Neural cell (in vitro differentiated cells): Measurements from ENCODE around the gene TNS3. TPM values are rescaled to one million over a fixed set of nuclear protein-coding genes. Genes with fewer than 3 reads are reported as not detected.

Source experiments
- H2AFZ ChIP-seq: fragments of 200-600, 300-800 bp; sonication (generic), shearing (Covaris generic); 2 replicates; pipeline ENCODE4 v1.6.0; 2014; ENCODE audit warnings: low read depth, mild to moderate bottlenecking, antibody characterized with exemption, low read length, moderate library complexity
- H3F3A ChIP-seq: fragments of 200-600 bp; shearing (Covaris generic); 2 replicates; pipeline ENCODE4 v1.6.1; 2016; ENCODE audit warnings: mild to moderate bottlenecking, moderate library complexity, mixed read lengths, antibody characterized with exemption, low read length; ENCODE audit not compliant: insufficient read depth, poor library complexity, severe bottlenecking
- H3K27ac ChIP-seq: fragments of 200-600, 300-800 bp; sonication (generic), shearing (Covaris generic); 2 replicates; pipeline ENCODE4 v1.5.1; 2014; ENCODE audit warnings: mild to moderate bottlenecking, low read length, moderate library complexity
- H3K27me3 ChIP-seq: fragments of 300-800, 200-600 bp; sonication (generic), shearing (Covaris generic); 2 replicates; pipeline ENCODE4 v1.6.0; 2014; ENCODE audit warnings: mild to moderate bottlenecking, low read depth, low read length, moderate library complexity; ENCODE audit not compliant: insufficient read depth
- H3K36me3 ChIP-seq: fragments of 300-800, 200-600 bp; sonication (generic), shearing (Covaris generic); 2 replicates; pipeline ENCODE4 v1.5.1; 2014; ENCODE audit warnings: mild to moderate bottlenecking, antibody characterized with exemption, low read length, moderate library complexity; ENCODE audit not compliant: insufficient read depth
- H3K4me2 ChIP-seq: fragments of 300-800, 200-600 bp; sonication (generic), shearing (Covaris generic); 2 replicates; pipeline ENCODE4 v1.6.0; 2014; ENCODE audit warnings: mild to moderate bottlenecking, low read length
- H3K4me3 ChIP-seq: fragments of 300-800, 200-600 bp; sonication (generic), shearing (Covaris generic); 2 replicates; pipeline ENCODE4 v1.5.1; 2014; ENCODE audit warnings: mild to moderate bottlenecking, low read length, moderate library complexity
- H3K79me2 ChIP-seq: fragments of 200-600 bp; shearing (Covaris generic); replicated peaks from 2 replicates; pipeline ENCODE4 v1.6.0; 2014; ENCODE audit warnings: mild to moderate bottlenecking, low read length, moderate library complexity; ENCODE audit not compliant: insufficient read depth
- H3K9ac ChIP-seq: fragments of 300-800, 200-600 bp; sonication (generic), shearing (Covaris generic); 2 replicates; pipeline ENCODE4 v1.6.1; 2016; ENCODE audit warnings: mild to moderate bottlenecking, low read length, mixed read lengths
- H3K9me2 ChIP-seq: fragments of 200-600 bp; shearing (Covaris generic); 2 replicates; pipeline ENCODE4 v1.6.1; 2016; ENCODE audit warnings: mild to moderate bottlenecking, low read length, mixed read lengths; ENCODE audit not compliant: insufficient read depth
- H3K9me3 ChIP-seq: fragments of 200-600, 300-800 bp; sonication (generic), shearing (Covaris generic); 2 replicates; pipeline ENCODE4 v1.6.1; 2016; ENCODE audit warnings: mild to moderate bottlenecking, mixed run types, low read length, moderate library complexity, mixed read lengths
- H4K20me1 ChIP-seq: fragments of 200-600 bp; shearing (Covaris generic); 2 replicates; pipeline ENCODE4 v1.6.1; 2016; ENCODE audit warnings: mild to moderate bottlenecking, mixed run types; ENCODE audit not compliant: insufficient read depth
- CTCF ChIP-seq: fragments of 450-650 bp; IDR thresholded peaks from 2 replicates; pipeline ENCODE4 v1.5.1; 2014; ENCODE audit warnings: antibody characterized with exemption, mild to moderate bottlenecking, moderate library complexity; ENCODE audit not compliant: poor library complexity, severe bottlenecking
- EP300 ChIP-seq: fragments of 450-650 bp; conservative IDR thresholded peaks from 2 replicates; pipeline ENCODE4 v1.6.1; 2014; ENCODE audit warnings: antibody characterized with exemption, mild to moderate bottlenecking, moderate library complexity; ENCODE audit not compliant: poor library complexity, severe bottlenecking
- EZH2 ChIP-seq: fragments of 200-600, 300-800 bp; shearing (Covaris generic), sonication (generic); IDR thresholded peaks from 2 replicates; pipeline ENCODE4 v1.6.1; 2014; ENCODE audit warnings: antibody characterized with exemption, low read length, borderline replicate concordance, mild to moderate bottlenecking; ENCODE audit not compliant: insufficient read depth, poor library complexity, severe bottlenecking
- MXI1 ChIP-seq: fragments of 450-650 bp; conservative IDR thresholded peaks from 2 replicates; pipeline ENCODE4 v1.6.1; 2014; ENCODE audit warnings: antibody characterized with exemption, mild to moderate bottlenecking; ENCODE audit not compliant: poor library complexity, severe bottlenecking
- POLR2AphosphoS5 ChIP-seq: IDR thresholded peaks from 2 replicates; pipeline ENCODE4 v1.6.1; 2012
- RAD21 ChIP-seq: fragments of 450-650 bp; conservative IDR thresholded peaks from 2 replicates; pipeline ENCODE4 v1.6.1; 2014; ENCODE audit warnings: antibody characterized with exemption, mild to moderate bottlenecking, moderate library complexity
- REST ChIP-seq: IDR thresholded peaks from 2 replicates; pipeline ENCODE4 v1.6.1; 2012; ENCODE audit warnings: borderline replicate concordance
- SMC3 ChIP-seq: fragments of 450-650 bp; conservative IDR thresholded peaks from 2 replicates; pipeline ENCODE4 v1.6.1; 2014; ENCODE audit warnings: antibody characterized with exemption, mild to moderate bottlenecking, moderate library complexity; ENCODE audit not compliant: poor library complexity
- TAF1 ChIP-seq: IDR thresholded peaks from 2 replicates; pipeline ENCODE4 v1.6.1; 2012; ENCODE audit warnings: low read depth
- polyA plus RNA-seq: library from polyadenylated mRNA; depleted of rRNA; stranded (reverse); fragments of >200 nt; gene quantifications from 2 replicates; pipeline ENCODE4 v1.2.3, GENCODE V29; 2014

The TNS3 gene
- polyA plus RNA-seq, 1 donor from 2014 or later = 0.58 TPM

- no peaks in the 10 kb centered on the region for H4K20me1 ChIP-seq
- H3K9me2 ChIP-seq = no peaks in the 10 kb centered on the region
- H3K27ac ChIP-seq = no peak overlapping the region
- no peaks in the 10 kb centered on the region for H3K79me2 ChIP-seq
- H3K4me2 ChIP-seq = no peak overlapping the region
- no peak for TF ChIP-seq SMC3
- TF ChIP-seq EP300 = no peak
- TF ChIP-seq RAD21 = no peak
- TF ChIP-seq REST = no peak
- no peak for TF ChIP-seq CTCF
- TF ChIP-seq MXI1 = no peak
- no peak for TF ChIP-seq POLR2AphosphoS5
- TF ChIP-seq EZH2 = no peak
- TF ChIP-seq TAF1 = no peak
- no peaks in the 10 kb centered on the region for H3F3A ChIP-seq
- no peak overlapping the region for H3K9ac ChIP-seq
- peaks cover 4% of the 10 kb centered on the region for H3K9me3 ChIP-seq
- no peak overlapping the region for H3K4me3 ChIP-seq
- no peaks in the 10 kb centered on the region for H3K27me3 ChIP-seq
- no peak overlapping the region for H2AFZ ChIP-seq
- no peaks in the 10 kb centered on the region for H3K36me3 ChIP-seq
Observed at GRCh38 chr7:47484923-47485639, 96.8 kb downstream of the TNS3 start.

- Histone ChIP-seq H3K79me2 (no peaks in the 10 kb centered on the region), H3K36me3 (no peaks in the 10 kb centered on the region), H3K9me3 (peaks cover 4% of the 10 kb centered on the region), H3K9ac (no peak overlapping the region), H3K27ac (no peak overlapping the region), H3K4me2 (no peak overlapping the region), H3F3A (no peaks in the 10 kb centered on the region), H2AFZ (no peak overlapping the region), H3K27me3 (no peaks in the 10 kb centered on the region), H3K9me2 (no peaks in the 10 kb centered on the region), H4K20me1 (no peaks in the 10 kb centered on the region), H3K4me3 (no peak overlapping the region)
- TF ChIP-seq RAD21 = no peak
- no peak for TF ChIP-seq REST
- no peak for TF ChIP-seq EP300
- no peak for TF ChIP-seq POLR2AphosphoS5
- TF ChIP-seq TAF1 = no peak
- no peak for TF ChIP-seq SMC3
- TF ChIP-seq EZH2 = no peak
- TF ChIP-seq CTCF = no peak
- TF ChIP-seq MXI1 = no peak
Observed at GRCh38 chr7:47484457-47484856, 97.5 kb downstream of the TNS3 start.
